IMR-90 (cell line): Measurements from ENCODE around the gene MYL10. TPM values are rescaled to one million over a fixed set of nuclear protein-coding genes. Genes with fewer than 3 reads are reported as not detected.

ENCODE experiments used
- ATAC-seq: fragments of 200-7000 bp; cut with Tn5 transposase; 2 replicates; pipeline ENCODE4 v1.9.1; 2020; ENCODE audit warnings: low read depth, mild to moderate bottlenecking, moderate library complexity
- BruUV-seq: library from RNA; stranded (reverse); fragments of 400-500 nt; replicated peaks from 2 replicates; lab custom pipeline; 2021; lab: Mats Ljungman, UMichigan
- CTCF ChIA-PET: fragments of 300-600 bp; formaldehyde crosslinking; extraction: SDS; loops from one replicate; lab custom pipeline; 2021; ENCODE audit warnings: antibody characterized with exemption; lab: Yijun Ruan, JAX
- POLR2A ChIA-PET: fragments of 300-600 bp; sonication (Branson Sonifier 250); formaldehyde crosslinking; loops from one replicate; lab custom pipeline; 2022; ENCODE audit warnings: antibody characterized with exemption; ENCODE audit not compliant: unreplicated experiment; lab: Charles Lee
- DNase-seq: peaks from one replicate; pipeline ENCODE4 v3.0.0; 2013
- H2AFZ ChIP-seq: replicated peaks from 2 replicates; pipeline ENCODE3; 2013; ENCODE audit warnings: low read length, mild to moderate bottlenecking; ENCODE audit not compliant: poor library complexity
- H2AK5ac ChIP-seq: 2 replicates; pipeline ENCODE4 v1.6.1; 2013; ENCODE audit warnings: low read depth, low read length, inconsistent platforms
- H2AK9ac ChIP-seq: replicated peaks from 2 replicates; pipeline ENCODE3; 2013; ENCODE audit warnings: mild to moderate bottlenecking, low read depth, low read length, moderate library complexity; ENCODE audit not compliant: poor library complexity
- H2BK120ac ChIP-seq: 2 replicates; pipeline ENCODE4 v1.6.1; 2013; ENCODE audit warnings: low read depth, low read length, inconsistent platforms
- H2BK15ac ChIP-seq: 3 replicates; pipeline ENCODE4 v1.6.1; 2013; ENCODE audit warnings: low read depth, low read length, inconsistent platforms
- H2BK20ac ChIP-seq: 2 replicates; pipeline ENCODE4 v1.6.1; 2013; ENCODE audit warnings: low read depth, mild to moderate bottlenecking, inconsistent platforms, low read length, moderate library complexity
- H2BK5ac ChIP-seq: 2 replicates; pipeline ENCODE4 v1.6.1; 2013; ENCODE audit warnings: mild to moderate bottlenecking, low read depth, low read length, inconsistent platforms; ENCODE audit not compliant: poor library complexity, severe bottlenecking
- H3K14ac ChIP-seq: replicated peaks from 2 replicates; pipeline ENCODE4 v1.6.1; 2013; ENCODE audit warnings: low read depth, low read length, inconsistent platforms
- H3K18ac ChIP-seq: 2 replicates; pipeline ENCODE4 v1.6.1; 2013; ENCODE audit warnings: low read depth, low read length, control low read depth
- H3K23ac ChIP-seq: 2 replicates; pipeline ENCODE4 v1.6.1; 2013; ENCODE audit warnings: low read depth, low read length, inconsistent platforms
- H3K27ac ChIP-seq: 2 replicates; pipeline ENCODE4 v1.5.1; 2013; ENCODE audit warnings: mild to moderate bottlenecking, control low read depth, low read length; ENCODE audit not compliant: insufficient read depth
- H3K27me3 ChIP-seq: 2 replicates; pipeline ENCODE4 v1.6.1; 2013; ENCODE audit warnings: low read length; ENCODE audit not compliant: control insufficient read depth, insufficient read depth
- H3K36me3 ChIP-seq: 2 replicates; pipeline ENCODE4 v1.6.1; 2013; ENCODE audit warnings: low read length, mixed read lengths; ENCODE audit not compliant: control insufficient read depth, insufficient read depth
- H3K4ac ChIP-seq: 2 replicates; pipeline ENCODE4 v1.6.1; 2013; ENCODE audit warnings: low read depth, low read length, inconsistent platforms
- H3K4me1 ChIP-seq: 2 replicates; pipeline ENCODE4 v1.6.1; 2013; ENCODE audit warnings: low read length, mixed read lengths; ENCODE audit not compliant: control insufficient read depth, insufficient read depth
- H3K4me2 ChIP-seq: 2 replicates; pipeline ENCODE4 v1.6.1; 2013; ENCODE audit warnings: low read depth, mild to moderate bottlenecking, control low read depth, low read length, moderate library complexity
- H3K4me3 ChIP-seq: 2 replicates; pipeline ENCODE4 v1.5.1; 2013; ENCODE audit warnings: low read depth, mild to moderate bottlenecking, control low read depth, low read length, moderate library complexity; ENCODE audit not compliant: insufficient read depth
- H3K56ac ChIP-seq: 2 replicates; pipeline ENCODE4 v1.6.1; 2013; ENCODE audit warnings: low read length, inconsistent platforms; ENCODE audit not compliant: insufficient read depth; ENCODE audit errors: extremely low read depth
- H3K79me1 ChIP-seq, 2 experiments: 2 replicates each; pipeline ENCODE4 v1.6.1; 2013; ENCODE audit warnings: low read length in 2 of 2, inconsistent platforms in 1 of 2, low read depth in 1 of 2
- H3K9ac ChIP-seq: 2 replicates; pipeline ENCODE4 v1.6.1; 2013; ENCODE audit warnings: low read depth, low read length, control low read depth
- H3K9me1 ChIP-seq: 2 replicates; pipeline ENCODE4 v1.6.1; 2013; ENCODE audit warnings: low read length, inconsistent platforms; ENCODE audit not compliant: insufficient read depth
- H3K9me3 ChIP-seq: 2 replicates; pipeline ENCODE4 v1.6.1; 2013; ENCODE audit warnings: low read length; ENCODE audit not compliant: control insufficient read depth, insufficient read depth
- H4K20me1 ChIP-seq: 2 replicates; pipeline ENCODE4 v1.6.1; 2013; ENCODE audit warnings: low read length, inconsistent platforms; ENCODE audit not compliant: insufficient read depth
- H4K5ac ChIP-seq: 2 replicates; pipeline ENCODE4 v1.6.1; 2013; ENCODE audit warnings: mild to moderate bottlenecking, low read depth, low read length, control low read depth
- H4K8ac ChIP-seq, 2 experiments: 2 replicates each; pipeline ENCODE4 v1.6.1; 2013; ENCODE audit warnings: low read depth in 2 of 2, low read length in 2 of 2, control low read depth in 1 of 2, inconsistent platforms in 1 of 2
- H4K91ac ChIP-seq: 2 replicates; pipeline ENCODE4 v1.6.1; 2013; ENCODE audit warnings: low read depth, low read length, inconsistent platforms; ENCODE audit not compliant: insufficient read depth
- BHLHE40 ChIP-seq: fragments of 150-350 bp; IDR thresholded peaks from 2 replicates; pipeline ENCODE4 v1.6.1; 2016; ENCODE audit warnings: mild to moderate bottlenecking, low read depth, low read length
- CEBPB ChIP-seq: IDR thresholded peaks from 2 replicates; pipeline ENCODE4 v1.6.1; 2012; ENCODE audit warnings: low read depth, low read length, improper control_type of control experiment
- CHD1 ChIP-seq: IDR thresholded peaks from 2 replicates; pipeline ENCODE4 v1.6.1; 2012; ENCODE audit warnings: low read depth, low read length, improper control_type of control experiment
- FOS ChIP-seq: fragments of 150-350 bp; IDR thresholded peaks from 2 replicates; pipeline ENCODE4 v1.6.1; 2016; ENCODE audit warnings: low read depth, low read length
- MAFK ChIP-seq: IDR thresholded peaks from 2 replicates; pipeline ENCODE4 v1.6.1; 2012; ENCODE audit warnings: low read depth, low read length, improper control_type of control experiment
- MAZ ChIP-seq: IDR thresholded peaks from 2 replicates; pipeline ENCODE4 v1.6.1; 2012; ENCODE audit warnings: low read depth, mild to moderate bottlenecking, low read length, improper control_type of control experiment, moderate library complexity, borderline replicate concordance
- MXI1 ChIP-seq: IDR thresholded peaks from 2 replicates; pipeline ENCODE4 v1.6.1; 2012; ENCODE audit warnings: low read depth, mild to moderate bottlenecking, low read length, moderate library complexity, borderline replicate concordance
- POLR2A ChIP-seq: IDR thresholded peaks from 2 replicates; pipeline ENCODE4 v1.6.1; 2012; ENCODE audit warnings: mild to moderate bottlenecking, low read depth, low read length
- RCOR1 ChIP-seq: IDR thresholded peaks from 2 replicates; pipeline ENCODE4 v1.6.1; 2012; ENCODE audit warnings: mild to moderate bottlenecking, low read length, improper control_type of control experiment; ENCODE audit not compliant: insufficient replicate concordance
- RFX5 ChIP-seq: IDR thresholded peaks from 2 replicates; pipeline ENCODE4 v1.8.0; 2012; ENCODE audit warnings: low read depth, mild to moderate bottlenecking, low read length, moderate library complexity
- SMC3 ChIP-seq: fragments of 150-350 bp; IDR thresholded peaks from 2 replicates; pipeline ENCODE4 v1.6.1; 2016; ENCODE audit warnings: low read depth, mild to moderate bottlenecking, antibody characterized with exemption, low read length, moderate library complexity
- USF2 ChIP-seq: fragments of 150-350 bp; IDR thresholded peaks from 2 replicates; pipeline ENCODE4 v1.6.1; 2017; ENCODE audit warnings: mild to moderate bottlenecking, antibody characterized with exemption, low read length, low read depth
- WGBS, 2 experiments: methylation state at CpG; one replicate each; pipeline versions ENCODE4 v1.1.5 to v1.1.7; 2013; ENCODE audit warnings: missing lambda C conversion rate in 2 of 2; ENCODE audit not compliant: insufficient read length in 1 of 2; ENCODE audit errors: extremely low coverage in 2 of 2; 5-methylcytosine and 5-hydroxymethylcytosine counted together
- dilution Hi-C: fragments of 300-500 bp; cut with HindIII; formaldehyde crosslinking; loops from one replicate; pipeline ENCODE4 v1.14.3; 2018; ENCODE audit warnings: low sequenced_read_pairs; ENCODE audit not compliant: unreplicated experiment
- in situ Hi-C: fragments of 300-500 bp; cut with MboI; formaldehyde crosslinking; loops from 3 replicates; pipeline ENCODE4 v1.14.3; 2019; ENCODE audit warnings: low sequenced_read_pairs, inconsistent platforms, mixed read lengths
- intact Hi-C: fragments of 100-400 bp; cut with micrococcal nuclease; formaldehyde crosslinking; loops from 2 replicates; pipeline ENCODE4 v1.10.0; 2022
- polyA plus RNA-seq, 3 experiments: library from polyadenylated mRNA; depleted of rRNA; stranded (reverse); fragments of >200 nt; gene quantifications; 2 replicates each; pipeline ENCODE4 v1.2.3, GENCODE V29; 2012; ENCODE audit warnings: low replicate concordance in 1 of 3
- total RNA-seq: library from RNA; depleted of rRNA; stranded (reverse); fragments of >200 nt; gene quantifications from 2 replicates; pipeline ENCODE4 v1.2.3, GENCODE V29; 2012
- TF ChIP-seq, protein P1 (sequence below): conservative IDR thresholded peaks from 2 replicates; pipeline ENCODE4 v1.5.1; 2012; ENCODE audit warnings: mild to moderate bottlenecking, low read depth, low read length, improper control_type of control experiment

MYL10 gene
- total and polyA plus RNA-seq, 2 of the 4 experiments (the other 2 are of a cell fraction) = not detected

DNA sequence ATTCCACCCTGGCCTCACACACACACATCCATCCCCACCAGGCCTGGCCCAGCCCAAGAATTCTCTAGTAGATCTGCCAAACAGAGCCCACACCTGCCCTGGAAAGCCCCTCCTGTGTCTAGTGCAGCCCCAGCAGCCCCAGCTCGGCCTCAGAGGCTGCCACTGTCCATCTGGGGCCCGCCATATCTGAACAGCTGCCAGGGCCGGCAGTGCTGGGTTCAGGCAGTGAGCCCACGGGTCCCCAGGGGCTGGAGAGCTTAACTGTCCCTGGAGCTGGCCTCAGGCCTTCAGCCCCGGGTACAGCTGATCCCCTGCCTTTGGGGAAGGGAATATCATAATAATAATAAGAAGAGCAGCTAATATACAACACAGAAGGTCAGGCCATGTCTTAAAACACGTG is 574 bp downstream of the MYL10 start:
- Histone ChIP-seq H4K8ac (no peak overlapping the region), H4K20me1 (no peaks in the 10 kb centered on the region), H3K36me3 (no peaks in the 10 kb centered on the region), H3K9me3 (peaks cover 4% of the 10 kb centered on the region; the same call in 1 of the 2 replicates), H3K79me1 (no peaks in the 10 kb centered on the region), H2BK5ac (no peak overlapping the region), H2AFZ (no peak overlapping the region), H3K4ac (no peak overlapping the region), H3K9me1 (no peaks in the 10 kb centered on the region), H4K91ac (no peak overlapping the region), H2BK15ac (no peak overlapping the region), H3K56ac (no peak overlapping the region), H4K5ac (no peak overlapping the region), H2AK9ac (no peak overlapping the region), H3K27me3 (peaks cover 28% of the 10 kb centered on the region), H2AK5ac (no peak overlapping the region), H3K4me1 (no peaks in the 10 kb centered on the region), H3K18ac (no peak overlapping the region), H3K23ac (no peak overlapping the region), H2BK120ac (no peak overlapping the region), H3K27ac (no peak overlapping the region), H2BK20ac (no peak overlapping the region), H3K4me3 (no peak overlapping the region), H3K14ac (no peak overlapping the region), H3K4me2 (no peak overlapping the region), H3K9ac (no peak overlapping the region)
- intact Hi-C loops (no loop called here), dilution Hi-C loops (no loop called here), in situ Hi-C loops (no loop called here)
- CTCF ChIA-PET = no interaction called here
- DNase-seq = no peak
- TF ChIP-seq POLR2A = no peak
- no peak for TF ChIP-seq MXI1
- TF ChIP-seq SMC3 = no peak
- no peak for TF ChIP-seq MAZ
- TF ChIP-seq RFX5 = no peak
- TF ChIP-seq USF2 = no peak
- TF ChIP-seq, protein P1, sequence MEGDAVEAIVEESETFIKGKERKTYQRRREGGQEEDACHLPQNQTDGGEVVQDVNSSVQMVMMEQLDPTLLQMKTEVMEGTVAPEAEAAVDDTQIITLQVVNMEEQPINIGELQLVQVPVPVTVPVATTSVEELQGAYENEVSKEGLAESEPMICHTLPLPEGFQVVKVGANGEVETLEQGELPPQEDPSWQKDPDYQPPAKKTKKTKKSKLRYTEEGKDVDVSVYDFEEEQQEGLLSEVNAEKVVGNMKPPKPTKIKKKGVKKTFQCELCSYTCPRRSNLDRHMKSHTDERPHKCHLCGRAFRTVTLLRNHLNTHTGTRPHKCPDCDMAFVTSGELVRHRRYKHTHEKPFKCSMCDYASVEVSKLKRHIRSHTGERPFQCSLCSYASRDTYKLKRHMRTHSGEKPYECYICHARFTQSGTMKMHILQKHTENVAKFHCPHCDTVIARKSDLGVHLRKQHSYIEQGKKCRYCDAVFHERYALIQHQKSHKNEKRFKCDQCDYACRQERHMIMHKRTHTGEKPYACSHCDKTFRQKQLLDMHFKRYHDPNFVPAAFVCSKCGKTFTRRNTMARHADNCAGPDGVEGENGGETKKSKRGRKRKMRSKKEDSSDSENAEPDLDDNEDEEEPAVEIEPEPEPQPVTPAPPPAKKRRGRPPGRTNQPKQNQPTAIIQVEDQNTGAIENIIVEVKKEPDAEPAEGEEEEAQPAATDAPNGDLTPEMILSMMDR = no peak
- TF ChIP-seq BHLHE40 = no peak
- TF ChIP-seq RCOR1 = no peak
- TF ChIP-seq FOS = no peak
- no peak for TF ChIP-seq CHD1
- no peak for TF ChIP-seq MAFK
- no peak for TF ChIP-seq CEBPB
- POLR2A ChIA-PET = no interaction called here
- WGBS, 2 experiments = 40% methylated on average over 1 of the region's 6 CpGs; no CpG with 5 or more reads in 1 of the 2 experiments
- ATAC-seq = no peak
- BruUV-seq = no TSS peak
